Measurements from ENCODE around the gene CALML5.

Gene CALML5

GRCh38 chr10:5534880-5535856 lies 35.8 kb upstream of the CALML5 start:
- no peak overlapping the region for H3K4me3 ChIP-seq (replicated peaks; ENCODE audit: insufficient read depth, low read length)
- no peak overlapping the region for H3K27ac ChIP-seq (replicated peaks)
- TF ChIP-seq REST (IDR thresholded peaks at IDR 0.05; ENCODE audit: insufficient replicate concordance, low read depth): no peak
- TF ChIP-seq SPI1 (IDR thresholded peaks at IDR 0.05; ENCODE audit: borderline replicate concordance, low read depth): peak; percentile 13; the same call in 1 of the 2 replicates
- H3K27me3 ChIP-seq (ENCODE audit: insufficient read depth, poor library complexity, severe bottlenecking): no peaks in the 10 kb centered on the region
- DNase-seq (ENCODE audit: low read depth in 1 of 2, low spot score in 1 of 2): peak; percentile 25 to 46

GRCh38 chr10:5534051-5534821 lies 34.9 kb upstream of the CALML5 start:
- H3K27ac ChIP-seq (replicated peaks): no peak overlapping the region
- H3K27me3 ChIP-seq (ENCODE audit: insufficient read depth, poor library complexity, severe bottlenecking): no peaks in the 10 kb centered on the region
- no peak for DNase-seq (ENCODE audit: low read depth in 1 of 2, low spot score in 1 of 2)
- no peak for TF ChIP-seq GABPA (IDR thresholded peaks at IDR 0.05; ENCODE audit: low read depth)
- no peak for TF ChIP-seq REST (IDR thresholded peaks at IDR 0.05; ENCODE audit: insufficient replicate concordance, low read depth)
- no peak for TF ChIP-seq POLR2AphosphoS5 (IDR thresholded peaks at IDR 0.05; ENCODE audit: low read depth)
- TF ChIP-seq CTCF (IDR thresholded peaks at IDR 0.05; ENCODE audit: insufficient read depth, low read length): no peak
- TF ChIP-seq SPI1 (IDR thresholded peaks at IDR 0.05; ENCODE audit: borderline replicate concordance, low read depth): no peak
- H3K4me3 ChIP-seq (replicated peaks; ENCODE audit: insufficient read depth, low read length): no peak overlapping the region

- no peak for DNase-seq (ENCODE audit: low read depth in 1 of 2, low spot score in 1 of 2)
- no peaks in the 10 kb centered on the region for H3K27me3 ChIP-seq (ENCODE audit: insufficient read depth, poor library complexity, severe bottlenecking)
- no peak overlapping the region for H3K27ac ChIP-seq (replicated peaks)
- TF ChIP-seq POLR2AphosphoS5 (IDR thresholded peaks at IDR 0.05; ENCODE audit: low read depth): no peak
- TF ChIP-seq CTCF (IDR thresholded peaks at IDR 0.05; ENCODE audit: insufficient read depth, low read length): no peak
- TF ChIP-seq REST (IDR thresholded peaks at IDR 0.05; ENCODE audit: insufficient replicate concordance, low read depth): no peak
- TF ChIP-seq SPI1 (IDR thresholded peaks at IDR 0.05; ENCODE audit: borderline replicate concordance, low read depth): no peak
- no peak for TF ChIP-seq GABPA (IDR thresholded peaks at IDR 0.05; ENCODE audit: low read depth)
- H3K4me3 ChIP-seq (replicated peaks; ENCODE audit: insufficient read depth, low read length): no peak overlapping the region
Measured at GRCh38 chr10:5533098-5533731, 33.8 kb upstream of the CALML5 start.
